WTC11 (cell line): Measurements from ENCODE around the gene C11orf54. TPM values are rescaled to one million over a fixed set of nuclear protein-coding genes. Genes with fewer than 3 reads are reported as not detected.

Source experiments
- ATAC-seq: fragments of 200-7000 bp; cut with Tn5 transposase; 2 replicates; pipeline ENCODE4 v1.10.0; 2021; ENCODE audit warnings: mild to moderate bottlenecking, moderate library complexity
- CTCF ChIA-PET: fragments of 300-600 bp; sonication (Branson Sonifier 250); formaldehyde crosslinking; loops from one replicate; lab custom pipeline; 2021; ENCODE audit warnings: antibody characterized with exemption; lab: Charles Lee
- POLR2A ChIA-PET: fragments of 350-600 bp; sonication (Branson Sonifier 250); formaldehyde crosslinking; loops from one replicate; lab custom pipeline; 2021; ENCODE audit warnings: antibody characterized with exemption; lab: Charles Lee
- DNase-seq: peaks from one replicate; pipeline ENCODE4 v3.0.0; 2021; ENCODE audit warnings: low spot score
- H3K27ac Mint-ChIP-seq: 2 replicates; pipeline ENCODE4 v1.8.0; 2021; ENCODE audit warnings: mixed read lengths
- H3K27me3 Mint-ChIP-seq: 2 replicates; pipeline ENCODE4 v1.8.0; 2021; ENCODE audit warnings: low read depth, mild to moderate bottlenecking, moderate library complexity, mixed read lengths
- H3K36me3 Mint-ChIP-seq: 2 replicates; pipeline ENCODE4 v1.8.0; 2021; ENCODE audit warnings: mixed read lengths
- H3K4me1 Mint-ChIP-seq: 2 replicates; pipeline ENCODE4 v1.8.0; 2022; ENCODE audit warnings: mixed read lengths
- H3K4me3 Mint-ChIP-seq: 2 replicates; pipeline ENCODE4 v1.8.0; 2021; ENCODE audit warnings: mild to moderate bottlenecking, moderate library complexity, mixed read lengths
- H3K9me3 Mint-ChIP-seq: 2 replicates; pipeline ENCODE4 v1.8.0; 2021; ENCODE audit warnings: mixed read lengths
- CREB1 ChIP-seq: sonication (generic); formaldehyde crosslinking; IDR thresholded peaks from 2 replicates; pipeline ENCODE4 v1.8.0; 2023; ENCODE audit warnings: mild to moderate bottlenecking, missing genetic modification reagents
- KAT7 ChIP-seq: sonication (generic); formaldehyde crosslinking; IDR thresholded peaks from 2 replicates; pipeline ENCODE4 v1.8.1; 2023; ENCODE audit warnings: missing genetic modification reagents, mild to moderate bottlenecking, borderline replicate concordance
- MXD4 ChIP-seq: fragments of 250-450 bp; sonication (Bioruptor Pico); IDR thresholded peaks from 2 replicates; pipeline ENCODE4 v1.8.0; 2021; ENCODE audit warnings: mild to moderate bottlenecking, moderate library complexity, borderline replicate concordance
- TP53 ChIP-seq: sonication (generic); formaldehyde crosslinking; IDR thresholded peaks from 2 replicates; pipeline ENCODE4 v1.8.1; 2023; ENCODE audit warnings: mild to moderate bottlenecking, missing genetic modification reagents
- ZNF219 ChIP-seq: sonication (generic); formaldehyde crosslinking; IDR thresholded peaks from 2 replicates; pipeline ENCODE4 v1.8.0; 2023; ENCODE audit warnings: missing genetic modification reagents, mild to moderate bottlenecking, borderline replicate concordance
- ZNF281 ChIP-seq: sonication (generic); formaldehyde crosslinking; IDR thresholded peaks from 2 replicates; pipeline ENCODE4 v1.8.0; 2023; ENCODE audit warnings: mild to moderate bottlenecking, missing genetic modification reagents
- ZNF317 ChIP-seq: sonication (generic); formaldehyde crosslinking; IDR thresholded peaks from 2 replicates; pipeline ENCODE4 v1.8.1; 2023; ENCODE audit warnings: low read depth, mild to moderate bottlenecking, moderate library complexity, missing genetic modification reagents, borderline replicate concordance
- ZSCAN18 ChIP-seq: fragments of 250-450 bp; sonication (Bioruptor Pico); IDR thresholded peaks from 2 replicates; pipeline ENCODE4 v2.1.2; 2022; ENCODE audit warnings: mild to moderate bottlenecking, moderate library complexity
- total RNA-seq: library from RNA; stranded (reverse); gene quantifications from 3 replicates; pipeline ENCODE4 v1.2.3, GENCODE V29; 2021
- TF ChIP-seq, protein P1 (sequence below): sonication (generic); formaldehyde crosslinking; IDR thresholded peaks from 2 replicates; pipeline ENCODE4 v1.8.1; 2023; ENCODE audit warnings: mild to moderate bottlenecking, missing genetic modification reagents
- TF ChIP-seq, protein P2 (sequence below): fragments of 250-450 bp; sonication (Bioruptor Pico); IDR thresholded peaks from 2 replicates; pipeline ENCODE4 v1.8.0; 2021; ENCODE audit warnings: mild to moderate bottlenecking
- TF ChIP-seq, protein P3 (sequence below): sonication (generic); formaldehyde crosslinking; IDR thresholded peaks from 2 replicates; pipeline ENCODE4 v1.8.1; 2023; ENCODE audit warnings: mild to moderate bottlenecking, missing genetic modification reagents
- TF ChIP-seq, protein P4 (sequence below): sonication (generic); formaldehyde crosslinking; IDR thresholded peaks from 2 replicates; pipeline ENCODE4 v1.8.1; 2023; ENCODE audit warnings: mild to moderate bottlenecking, missing genetic modification reagents, borderline replicate concordance
- TF ChIP-seq, protein P5 (sequence below): sonication (generic); formaldehyde crosslinking; IDR thresholded peaks from 2 replicates; pipeline ENCODE4 v1.8.0; 2022; ENCODE audit warnings: mild to moderate bottlenecking, missing genetic modification reagents
- TF ChIP-seq, protein P6 (sequence below): fragments of 250-450 bp; sonication (Bioruptor Pico); IDR thresholded peaks from 2 replicates; pipeline ENCODE4 v1.9.0; 2021; ENCODE audit warnings: mild to moderate bottlenecking

C11orf54 gene
- total RNA-seq, 1 experiment from 2014 or later = 25.4 TPM

DNA sequence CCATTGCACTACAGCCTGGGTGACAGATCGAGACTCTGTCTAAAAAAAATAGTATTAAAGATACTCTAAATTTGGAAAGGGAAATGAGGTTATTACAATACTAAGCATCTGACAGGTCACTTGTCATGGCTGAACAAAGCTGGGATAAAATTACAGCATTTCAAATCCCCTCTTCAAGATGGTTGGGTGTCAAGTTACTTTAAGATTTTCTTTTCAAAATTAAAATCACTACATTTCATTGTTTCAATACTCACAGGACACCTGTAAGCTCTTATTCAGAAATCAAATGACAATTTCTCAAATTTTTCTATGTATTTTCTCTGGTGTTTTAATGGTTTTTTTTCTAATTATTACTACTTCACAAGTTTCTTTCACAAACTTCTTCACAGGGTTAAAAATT, 5.8 kb upstream of the C11orf54 start:
- no peak for ATAC-seq
- CTCF ChIA-PET = no interaction called here
- peak overlapping the region; percentile 50 for H3K27ac Mint-ChIP-seq
- no peaks in the 10 kb centered on the region for H3K27me3 Mint-ChIP-seq
- H3K36me3 Mint-ChIP-seq = peaks cover 97% of the 10 kb centered on the region
- peaks cover 47% of the 10 kb centered on the region for H3K4me1 Mint-ChIP-seq
- POLR2A ChIA-PET = interaction anchor here (1.6 kb wide), 1 partner anchor 48 kb away, joined by 4 read pairs; the partner anchor contains the start of gene MED17
- no peak for DNase-seq
- H3K4me3 Mint-ChIP-seq = peak overlapping the region; percentile 40
- TF ChIP-seq ZNF317 (CRISPR knock-in tag) (no peak), CREB1 (CRISPR knock-in tag) (no peak), ZNF281 (CRISPR knock-in tag) (no peak), TP53 (CRISPR knock-in tag) (no peak), ZSCAN18 (CRISPR knock-in tag) (no peak), KAT7 (CRISPR knock-in tag) (no peak), MXD4 (CRISPR knock-in tag) (no peak), ZNF219 (CRISPR knock-in tag) (no peak)
- TF ChIP-seq, protein P1, sequence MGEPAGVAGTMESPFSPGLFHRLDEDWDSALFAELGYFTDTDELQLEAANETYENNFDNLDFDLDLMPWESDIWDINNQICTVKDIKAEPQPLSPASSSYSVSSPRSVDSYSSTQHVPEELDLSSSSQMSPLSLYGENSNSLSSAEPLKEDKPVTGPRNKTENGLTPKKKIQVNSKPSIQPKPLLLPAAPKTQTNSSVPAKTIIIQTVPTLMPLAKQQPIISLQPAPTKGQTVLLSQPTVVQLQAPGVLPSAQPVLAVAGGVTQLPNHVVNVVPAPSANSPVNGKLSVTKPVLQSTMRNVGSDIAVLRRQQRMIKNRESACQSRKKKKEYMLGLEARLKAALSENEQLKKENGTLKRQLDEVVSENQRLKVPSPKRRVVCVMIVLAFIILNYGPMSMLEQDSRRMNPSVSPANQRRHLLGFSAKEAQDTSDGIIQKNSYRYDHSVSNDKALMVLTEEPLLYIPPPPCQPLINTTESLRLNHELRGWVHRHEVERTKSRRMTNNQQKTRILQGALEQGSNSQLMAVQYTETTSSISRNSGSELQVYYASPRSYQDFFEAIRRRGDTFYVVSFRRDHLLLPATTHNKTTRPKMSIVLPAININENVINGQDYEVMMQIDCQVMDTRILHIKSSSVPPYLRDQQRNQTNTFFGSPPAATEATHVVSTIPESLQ = no peak
- TF ChIP-seq, protein P2, sequence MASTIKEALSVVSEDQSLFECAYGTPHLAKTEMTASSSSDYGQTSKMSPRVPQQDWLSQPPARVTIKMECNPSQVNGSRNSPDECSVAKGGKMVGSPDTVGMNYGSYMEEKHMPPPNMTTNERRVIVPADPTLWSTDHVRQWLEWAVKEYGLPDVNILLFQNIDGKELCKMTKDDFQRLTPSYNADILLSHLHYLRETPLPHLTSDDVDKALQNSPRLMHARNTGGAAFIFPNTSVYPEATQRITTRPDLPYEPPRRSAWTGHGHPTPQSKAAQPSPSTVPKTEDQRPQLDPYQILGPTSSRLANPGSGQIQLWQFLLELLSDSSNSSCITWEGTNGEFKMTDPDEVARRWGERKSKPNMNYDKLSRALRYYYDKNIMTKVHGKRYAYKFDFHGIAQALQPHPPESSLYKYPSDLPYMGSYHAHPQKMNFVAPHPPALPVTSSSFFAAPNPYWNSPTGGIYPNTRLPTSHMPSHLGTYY (CRISPR knock-in tag) = no peak
- TF ChIP-seq, protein P3, sequence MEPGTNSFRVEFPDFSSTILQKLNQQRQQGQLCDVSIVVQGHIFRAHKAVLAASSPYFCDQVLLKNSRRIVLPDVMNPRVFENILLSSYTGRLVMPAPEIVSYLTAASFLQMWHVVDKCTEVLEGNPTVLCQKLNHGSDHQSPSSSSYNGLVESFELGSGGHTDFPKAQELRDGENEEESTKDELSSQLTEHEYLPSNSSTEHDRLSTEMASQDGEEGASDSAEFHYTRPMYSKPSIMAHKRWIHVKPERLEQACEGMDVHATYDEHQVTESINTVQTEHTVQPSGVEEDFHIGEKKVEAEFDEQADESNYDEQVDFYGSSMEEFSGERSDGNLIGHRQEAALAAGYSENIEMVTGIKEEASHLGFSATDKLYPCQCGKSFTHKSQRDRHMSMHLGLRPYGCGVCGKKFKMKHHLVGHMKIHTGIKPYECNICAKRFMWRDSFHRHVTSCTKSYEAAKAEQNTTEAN (CRISPR knock-in tag) = no peak
- TF ChIP-seq, protein P4, sequence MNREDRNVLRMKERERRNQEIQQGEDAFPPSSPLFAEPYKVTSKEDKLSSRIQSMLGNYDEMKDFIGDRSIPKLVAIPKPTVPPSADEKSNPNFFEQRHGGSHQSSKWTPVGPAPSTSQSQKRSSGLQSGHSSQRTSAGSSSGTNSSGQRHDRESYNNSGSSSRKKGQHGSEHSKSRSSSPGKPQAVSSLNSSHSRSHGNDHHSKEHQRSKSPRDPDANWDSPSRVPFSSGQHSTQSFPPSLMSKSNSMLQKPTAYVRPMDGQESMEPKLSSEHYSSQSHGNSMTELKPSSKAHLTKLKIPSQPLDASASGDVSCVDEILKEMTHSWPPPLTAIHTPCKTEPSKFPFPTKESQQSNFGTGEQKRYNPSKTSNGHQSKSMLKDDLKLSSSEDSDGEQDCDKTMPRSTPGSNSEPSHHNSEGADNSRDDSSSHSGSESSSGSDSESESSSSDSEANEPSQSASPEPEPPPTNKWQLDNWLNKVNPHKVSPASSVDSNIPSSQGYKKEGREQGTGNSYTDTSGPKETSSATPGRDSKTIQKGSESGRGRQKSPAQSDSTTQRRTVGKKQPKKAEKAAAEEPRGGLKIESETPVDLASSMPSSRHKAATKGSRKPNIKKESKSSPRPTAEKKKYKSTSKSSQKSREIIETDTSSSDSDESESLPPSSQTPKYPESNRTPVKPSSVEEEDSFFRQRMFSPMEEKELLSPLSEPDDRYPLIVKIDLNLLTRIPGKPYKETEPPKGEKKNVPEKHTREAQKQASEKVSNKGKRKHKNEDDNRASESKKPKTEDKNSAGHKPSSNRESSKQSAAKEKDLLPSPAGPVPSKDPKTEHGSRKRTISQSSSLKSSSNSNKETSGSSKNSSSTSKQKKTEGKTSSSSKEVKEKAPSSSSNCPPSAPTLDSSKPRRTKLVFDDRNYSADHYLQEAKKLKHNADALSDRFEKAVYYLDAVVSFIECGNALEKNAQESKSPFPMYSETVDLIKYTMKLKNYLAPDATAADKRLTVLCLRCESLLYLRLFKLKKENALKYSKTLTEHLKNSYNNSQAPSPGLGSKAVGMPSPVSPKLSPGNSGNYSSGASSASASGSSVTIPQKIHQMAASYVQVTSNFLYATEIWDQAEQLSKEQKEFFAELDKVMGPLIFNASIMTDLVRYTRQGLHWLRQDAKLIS (CRISPR knock-in tag) = no peak
- TF ChIP-seq, protein P5, sequence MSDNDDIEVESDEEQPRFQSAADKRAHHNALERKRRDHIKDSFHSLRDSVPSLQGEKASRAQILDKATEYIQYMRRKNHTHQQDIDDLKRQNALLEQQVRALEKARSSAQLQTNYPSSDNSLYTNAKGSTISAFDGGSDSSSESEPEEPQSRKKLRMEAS (CRISPR knock-in tag) = no peak
- TF ChIP-seq, protein P6, sequence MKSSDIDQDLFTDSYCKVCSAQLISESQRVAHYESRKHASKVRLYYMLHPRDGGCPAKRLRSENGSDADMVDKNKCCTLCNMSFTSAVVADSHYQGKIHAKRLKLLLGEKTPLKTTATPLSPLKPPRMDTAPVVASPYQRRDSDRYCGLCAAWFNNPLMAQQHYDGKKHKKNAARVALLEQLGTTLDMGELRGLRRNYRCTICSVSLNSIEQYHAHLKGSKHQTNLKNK (CRISPR knock-in tag) = no peak
- no peaks in the 10 kb centered on the region for H3K9me3 Mint-ChIP-seq
